GM19468 (cell line): ENCODE results near the gene NEMP1.
"Not testable (repeated sequence)": the region's sequence is repeated elsewhere in the genome, so short reads cannot be mapped to it uniquely, and the experiment has no call there.

Experiments
- ATAC-seq: cut with Tn5 transposase; IDR thresholded peaks from one replicate; pipeline ENCODE4 v1.9.1; 2021; ENCODE audit warnings: mild to moderate bottlenecking, moderate library complexity, moderate number of reproducible peaks; ENCODE audit not compliant: unreplicated experiment; ENCODE audit errors: extremely low read depth

NEMP1 gene

GRCh38 chr12:57078519-57079404 lies at the start of gene NEMP1:
NEMP1 (minus strand) TSS chr12:57078791; CDS start chr12:57078745, 46 bp downstream.
- peak; percentile 98 for ATAC-seq

GRCh38 chr12:57127726-57128518 lies 49.3 kb upstream of the NEMP1 start, which contains the start of gene LRP1:
LRP1 (plus strand) TSS chr12:57128483; CDS start chr12:57128965, 482 bp downstream.
- ATAC-seq = no peak

GRCh38 chr12:57127101-57127725 lies 48.6 kb upstream of the NEMP1 start:
- ATAC-seq = peak; percentile 45

- no peak for ATAC-seq
Observed at GRCh38 chr12:57126561-57126960, 48.0 kb upstream of the NEMP1 start.

- no peak for ATAC-seq
Observed at GRCh38 chr12:57126061-57126460, 47.5 kb upstream of the NEMP1 start.

- ATAC-seq = no peak
Observed at GRCh38 chr12:57124261-57124877, 45.8 kb upstream of the NEMP1 start.

GRCh38 chr12:57123813-57124212 lies 45.2 kb upstream of the NEMP1 start:
- no peak for ATAC-seq

GRCh38 chr12:57120718-57121117 lies 42.1 kb upstream of the NEMP1 start:
- not testable (repeated sequence) for ATAC-seq

GRCh38 chr12:57119294-57120085 lies 40.9 kb upstream of the NEMP1 start:
- no peak for ATAC-seq

GRCh38 chr12:57118711-57119271 lies 40.2 kb upstream of the NEMP1 start:
- ATAC-seq = no peak

GRCh38 chr12:57116580-57117281 lies 38.1 kb upstream of the NEMP1 start:
- ATAC-seq = no peak

- ATAC-seq = no peak
Observed at GRCh38 chr12:57112492-57113294, 34.1 kb upstream of the NEMP1 start.

GRCh38 chr12:57111031-57111734 lies 32.6 kb upstream of the NEMP1 start, which contains the start of gene STAT6:
STAT6 (minus strand) TSS chr12:57111362; CDS start chr12:57108278, 3,084 bp downstream.
- ATAC-seq = no peak

- peak; percentile 25 for ATAC-seq
Observed at GRCh38 chr12:57110104-57111030, 31.8 kb upstream of the NEMP1 start.

- no peak for ATAC-seq
Observed at GRCh38 chr12:57109207-57110103, 30.9 kb upstream of the NEMP1 start.
